Measurements from ENCODE around the gene EPB41L3.
A peak's percentile ranks its signal among the peaks of the same experiment; 100 is the strongest.

The EPB41L3 gene

DNA sequence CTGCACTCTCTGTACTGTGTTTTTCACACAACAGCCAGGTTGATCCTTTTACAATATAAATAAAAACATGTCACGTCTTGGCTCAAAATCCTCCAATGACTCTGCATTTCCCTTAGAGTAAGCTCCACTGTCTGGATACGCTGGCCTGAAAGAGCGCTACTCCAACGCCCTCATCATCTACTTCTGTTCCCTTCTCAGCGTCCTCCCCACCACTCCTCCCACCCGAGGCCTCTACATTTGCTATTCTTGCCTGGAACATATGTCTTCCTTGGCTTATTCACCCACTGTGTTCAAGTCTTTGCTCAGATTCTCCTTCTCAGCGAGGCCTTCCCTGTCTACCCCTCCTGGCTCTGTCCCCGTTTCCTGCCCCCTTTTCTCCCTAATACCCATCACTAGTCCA, 37.6 kb downstream of the EPB41L3 start:
- TF ChIP-seq, protein P1, sequence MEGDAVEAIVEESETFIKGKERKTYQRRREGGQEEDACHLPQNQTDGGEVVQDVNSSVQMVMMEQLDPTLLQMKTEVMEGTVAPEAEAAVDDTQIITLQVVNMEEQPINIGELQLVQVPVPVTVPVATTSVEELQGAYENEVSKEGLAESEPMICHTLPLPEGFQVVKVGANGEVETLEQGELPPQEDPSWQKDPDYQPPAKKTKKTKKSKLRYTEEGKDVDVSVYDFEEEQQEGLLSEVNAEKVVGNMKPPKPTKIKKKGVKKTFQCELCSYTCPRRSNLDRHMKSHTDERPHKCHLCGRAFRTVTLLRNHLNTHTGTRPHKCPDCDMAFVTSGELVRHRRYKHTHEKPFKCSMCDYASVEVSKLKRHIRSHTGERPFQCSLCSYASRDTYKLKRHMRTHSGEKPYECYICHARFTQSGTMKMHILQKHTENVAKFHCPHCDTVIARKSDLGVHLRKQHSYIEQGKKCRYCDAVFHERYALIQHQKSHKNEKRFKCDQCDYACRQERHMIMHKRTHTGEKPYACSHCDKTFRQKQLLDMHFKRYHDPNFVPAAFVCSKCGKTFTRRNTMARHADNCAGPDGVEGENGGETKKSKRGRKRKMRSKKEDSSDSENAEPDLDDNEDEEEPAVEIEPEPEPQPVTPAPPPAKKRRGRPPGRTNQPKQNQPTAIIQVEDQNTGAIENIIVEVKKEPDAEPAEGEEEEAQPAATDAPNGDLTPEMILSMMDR (conservative IDR thresholded peaks at IDR 0.05; ENCODE audit: control insufficient read depth, insufficient read depth, low read depth, low read length): no peak
- H3K4me3 ChIP-seq (ENCODE audit: control insufficient read depth, low read depth, low read length): no peak overlapping the region
- no peak for DNase-seq (ENCODE audit: low read depth)

DNA sequence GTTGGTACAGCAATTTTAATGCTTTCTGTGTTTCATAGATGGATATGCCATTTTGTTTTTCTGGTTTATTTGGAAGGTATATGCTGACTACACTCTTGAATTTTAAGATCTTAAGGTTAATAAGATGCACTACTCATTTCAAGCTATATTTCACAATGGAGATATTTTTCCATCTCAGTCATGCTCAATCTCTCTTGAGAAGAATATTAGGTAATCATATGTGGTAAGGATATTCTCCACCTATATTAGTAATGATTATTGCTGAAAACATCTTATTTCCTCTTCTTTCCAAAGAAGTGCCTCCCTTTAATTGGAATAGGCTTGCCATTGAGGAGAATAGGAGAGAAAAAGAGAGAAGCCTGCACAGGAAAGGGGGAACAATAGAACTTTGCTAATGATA, 40.1 kb downstream of the EPB41L3 start:
- peak; percentile 72 for DNase-seq (ENCODE audit: low read depth)
- H3K4me3 ChIP-seq (ENCODE audit: control insufficient read depth, low read depth, low read length): no peak overlapping the region
- TF ChIP-seq, protein P1 (conservative IDR thresholded peaks at IDR 0.05; ENCODE audit: control insufficient read depth, insufficient read depth, low read depth, low read length): no peak

GRCh38 chr18:5500158-5500939, 43.4 kb downstream of the EPB41L3 start:
- TF ChIP-seq, protein P1 (conservative IDR thresholded peaks at IDR 0.05; ENCODE audit: control insufficient read depth, insufficient read depth, low read depth, low read length): no peak
- no peak overlapping the region for H3K4me3 ChIP-seq (ENCODE audit: control insufficient read depth, low read depth, low read length)
- no peak for DNase-seq (ENCODE audit: low read depth)

DNA sequence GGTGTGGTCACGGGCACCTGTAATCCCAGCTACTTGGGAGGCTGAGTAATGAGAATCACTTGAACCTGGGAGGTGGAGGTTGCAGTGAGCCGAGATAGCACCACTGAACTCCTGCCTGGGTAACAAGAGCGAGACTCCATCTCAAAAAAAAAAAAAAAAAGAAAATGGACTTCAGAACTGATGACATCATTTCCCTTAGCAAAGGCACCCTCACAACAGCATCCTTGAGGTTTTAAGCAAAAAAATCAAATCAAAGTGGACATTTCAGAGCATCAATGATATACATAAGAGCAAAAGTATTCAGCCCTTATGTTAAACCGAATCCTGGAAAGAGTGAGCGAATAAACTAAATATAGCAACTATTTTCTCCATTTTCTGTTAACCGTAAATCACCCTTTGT, 45.3 kb downstream of the EPB41L3 start:
- TF ChIP-seq, protein P1 (conservative IDR thresholded peaks at IDR 0.05; ENCODE audit: control insufficient read depth, insufficient read depth, low read depth, low read length): no peak
- no peak overlapping the region for H3K4me3 ChIP-seq (ENCODE audit: control insufficient read depth, low read depth, low read length)
- DNase-seq (ENCODE audit: low read depth): no peak

DNA sequence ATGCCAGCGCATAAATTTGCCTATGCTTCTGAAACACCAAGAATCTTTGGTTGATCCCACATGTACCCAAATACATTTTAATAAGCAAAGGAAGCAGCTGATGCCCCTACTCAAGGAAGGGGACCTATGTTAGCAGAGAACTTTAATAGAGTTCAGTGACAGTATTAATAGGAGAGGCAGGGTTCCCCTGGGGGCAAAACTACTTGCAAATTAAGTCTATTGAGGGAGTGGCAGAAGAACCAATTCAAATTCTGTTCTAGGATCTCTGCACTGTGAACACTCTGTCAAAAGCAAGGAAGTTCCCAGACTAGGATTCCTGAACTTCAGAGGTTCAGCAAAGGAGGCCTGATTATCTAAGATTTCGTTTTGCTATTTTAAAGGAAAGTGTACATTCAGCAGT, 47.5 kb downstream of the EPB41L3 start:
- no peak overlapping the region for H3K4me3 ChIP-seq (ENCODE audit: control insufficient read depth, low read depth, low read length)
- TF ChIP-seq, protein P1 (conservative IDR thresholded peaks at IDR 0.05; ENCODE audit: control insufficient read depth, insufficient read depth, low read depth, low read length): no peak
- DNase-seq (ENCODE audit: low read depth): no peak

GRCh38 chr18:5490753-5491480, 52.9 kb downstream of the EPB41L3 start:
- no peak for DNase-seq (ENCODE audit: low read depth)
- TF ChIP-seq, protein P1 (conservative IDR thresholded peaks at IDR 0.05; ENCODE audit: control insufficient read depth, insufficient read depth, low read depth, low read length): no peak
- H3K4me3 ChIP-seq (ENCODE audit: control insufficient read depth, low read depth, low read length): no peak overlapping the region

All from fibroblast of mammary gland (primary cell).